OCI-LY1 (cell line): Measurements from ENCODE around the gene RSPH10B.
"Not testable (repeated sequence)": the region's sequence is repeated elsewhere in the genome, so short reads cannot be mapped to it uniquely, and the experiment has no call there.

ENCODE experiments used
- H2AFZ ChIP-seq: fragments of 200-600 bp; sonication (generic), shearing (Covaris generic); 2 replicates; pipeline ENCODE4 v1.6.0; 2014; ENCODE audit warnings: antibody characterized with exemption, mild to moderate bottlenecking, low read length
- H3F3A ChIP-seq: fragments of 200-600 bp; sonication (generic), shearing (Covaris generic); 2 replicates; pipeline ENCODE4 v1.6.0; 2014; ENCODE audit warnings: mild to moderate bottlenecking, antibody characterized with exemption, low read length, moderate library complexity; ENCODE audit not compliant: insufficient read depth
- H3K27ac ChIP-seq: fragments of 200-600 bp; sonication (generic); 2 replicates; pipeline ENCODE4 v1.5.1; 2014; ENCODE audit warnings: low read length, mixed run types, mild to moderate bottlenecking, low read depth; ENCODE audit not compliant: poor library complexity, severe bottlenecking
- H3K27me3 ChIP-seq: fragments of 200-600 bp; sonication (generic); 2 replicates; pipeline ENCODE4 v1.6.0; 2014; ENCODE audit warnings: antibody characterized with exemption, mild to moderate bottlenecking, low read length, moderate library complexity; ENCODE audit not compliant: insufficient read depth
- H3K36me3 ChIP-seq: fragments of 200-600 bp; sonication (generic); 2 replicates; pipeline ENCODE4 v1.6.1; 2014; ENCODE audit warnings: mild to moderate bottlenecking, antibody characterized with exemption, low read length, moderate library complexity, mixed read lengths; ENCODE audit not compliant: insufficient read depth
- H3K4me1 ChIP-seq: fragments of 200-600 bp; sonication (generic); 2 replicates; pipeline ENCODE4 v1.5.1; 2014; ENCODE audit warnings: mild to moderate bottlenecking, low read length, moderate library complexity; ENCODE audit not compliant: insufficient read depth, severe bottlenecking
- H3K4me2 ChIP-seq: fragments of 200-600 bp; sonication (generic), shearing (Covaris generic); 2 replicates; pipeline ENCODE4 v1.6.1; 2014; ENCODE audit warnings: low read length
- H3K4me3 ChIP-seq: fragments of 200-600 bp; sonication (generic); 2 replicates; pipeline ENCODE4 v1.5.1; 2014; ENCODE audit warnings: low read length, low read depth, mild to moderate bottlenecking, mixed read lengths; ENCODE audit not compliant: poor library complexity, severe bottlenecking
- H3K79me2 ChIP-seq: fragments of 200-600 bp; shearing (Covaris generic); 2 replicates; pipeline ENCODE4 v1.6.1; 2016; ENCODE audit warnings: mixed run types, low read length, mixed read lengths; ENCODE audit not compliant: insufficient read depth
- H3K9ac ChIP-seq: fragments of 200-600 bp; sonication (generic), shearing (Covaris generic); 2 replicates; pipeline ENCODE4 v1.6.1; 2014; ENCODE audit warnings: mild to moderate bottlenecking, low read length, mixed read lengths
- H3K9me2 ChIP-seq: fragments of 200-600 bp; sonication (generic), shearing (Covaris generic); 2 replicates; pipeline ENCODE4 v1.6.1; 2014; ENCODE audit warnings: low read depth, mild to moderate bottlenecking, low read length, mixed read lengths
- H3K9me3 ChIP-seq: fragments of 200-600 bp; shearing (Covaris generic); 2 replicates; pipeline ENCODE4 v1.6.1; 2014; ENCODE audit warnings: low read length, mixed read lengths
- H4K20me1 ChIP-seq: fragments of 200-600 bp; sonication (generic), shearing (Covaris generic); 2 replicates; pipeline ENCODE4 v1.6.0; 2016; ENCODE audit warnings: mild to moderate bottlenecking, low read length; ENCODE audit not compliant: insufficient read depth

The RSPH10B gene

DNA sequence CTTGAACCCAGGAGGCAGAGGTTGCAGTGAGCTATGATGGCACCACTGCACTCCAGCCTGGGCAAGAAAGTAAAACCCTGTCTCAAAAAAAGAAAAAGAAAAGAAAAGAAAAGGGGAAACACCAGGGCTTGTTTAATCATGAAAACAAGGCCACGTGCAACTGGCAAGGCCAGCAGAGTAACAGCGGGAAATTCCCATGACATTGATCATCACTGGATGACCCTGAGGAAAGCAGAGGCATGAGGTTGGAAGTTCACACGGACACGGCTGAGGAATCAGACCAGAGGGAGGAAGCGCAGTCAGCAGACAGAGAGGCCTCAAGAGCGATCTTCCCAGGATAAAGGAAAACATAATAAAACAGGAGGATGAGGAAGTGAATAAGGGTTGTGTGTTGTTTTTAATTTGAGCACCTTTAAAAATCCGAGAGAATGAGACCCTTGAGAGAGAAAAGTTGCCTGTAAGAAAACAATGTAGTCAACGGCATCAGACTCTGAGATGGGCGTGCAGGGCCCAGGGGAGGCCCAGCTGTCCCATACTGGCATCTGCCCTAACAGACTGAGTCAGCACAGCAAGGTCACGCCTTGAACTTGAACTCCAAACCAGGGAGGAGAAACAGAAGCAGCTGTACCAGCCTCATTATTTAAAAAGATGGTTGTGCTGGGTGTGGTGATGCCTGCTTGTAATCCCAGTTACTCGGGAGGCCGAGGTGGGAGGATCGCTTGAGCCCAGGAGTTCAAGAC is 38.4 kb downstream of the RSPH10B start:
- not testable (repeated sequence) for H3K9me2 ChIP-seq, H4K20me1 ChIP-seq, H3K9me3 ChIP-seq, H3K9ac ChIP-seq, H3F3A ChIP-seq, H2AFZ ChIP-seq, H3K4me2 ChIP-seq, H3K27ac ChIP-seq, H3K79me2 ChIP-seq, H3K36me3 ChIP-seq, H3K4me3 ChIP-seq, H3K27me3 ChIP-seq, H3K4me1 ChIP-seq

DNA sequence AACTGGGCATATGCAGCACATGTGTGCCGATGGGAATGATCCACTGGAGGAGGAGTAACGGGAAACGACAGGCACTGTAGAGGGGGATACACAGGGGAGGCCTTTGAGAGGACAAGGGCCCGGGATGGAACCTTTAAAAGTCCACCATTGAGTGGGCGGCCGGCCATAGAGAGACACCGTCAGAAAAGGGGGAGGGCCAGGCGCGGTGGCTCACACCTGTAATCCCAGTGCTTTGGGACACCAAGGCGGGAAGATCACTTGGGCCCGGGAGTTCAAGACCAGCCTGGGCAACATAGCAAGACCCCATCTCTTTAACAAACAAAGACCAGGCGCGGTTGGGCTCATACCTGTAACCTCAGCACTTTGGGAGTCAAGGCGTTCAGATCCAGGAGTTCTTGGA is 39.2 kb downstream of the RSPH10B start:
- not testable (repeated sequence) for H3K79me2 ChIP-seq, H3K27me3 ChIP-seq, H3K27ac ChIP-seq, H3K4me3 ChIP-seq, H3F3A ChIP-seq, H3K9me3 ChIP-seq, H3K9me2 ChIP-seq, H2AFZ ChIP-seq, H3K4me2 ChIP-seq, H4K20me1 ChIP-seq, H3K4me1 ChIP-seq, H3K9ac ChIP-seq, H3K36me3 ChIP-seq

DNA sequence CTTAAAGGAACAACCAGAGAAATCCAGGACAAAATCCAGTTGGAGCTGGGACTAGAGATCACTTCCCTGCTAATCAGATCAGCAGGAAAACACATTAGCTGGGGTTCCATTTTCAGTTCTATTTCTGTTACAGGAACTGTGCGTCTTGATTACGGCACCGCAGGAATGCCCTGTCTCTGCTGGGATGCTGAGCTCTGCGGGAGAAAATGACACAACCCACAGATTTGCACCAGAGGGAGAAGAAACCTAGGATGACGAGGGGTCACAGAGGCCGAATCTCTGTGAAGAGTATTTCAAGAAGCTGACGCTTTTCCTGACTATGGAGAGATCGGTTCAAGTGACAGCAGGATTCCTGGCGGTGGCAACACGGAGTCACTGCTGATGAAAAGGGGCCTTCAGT is 40.2 kb downstream of the RSPH10B start:
- not testable (repeated sequence) for H3K27ac ChIP-seq

DNA sequence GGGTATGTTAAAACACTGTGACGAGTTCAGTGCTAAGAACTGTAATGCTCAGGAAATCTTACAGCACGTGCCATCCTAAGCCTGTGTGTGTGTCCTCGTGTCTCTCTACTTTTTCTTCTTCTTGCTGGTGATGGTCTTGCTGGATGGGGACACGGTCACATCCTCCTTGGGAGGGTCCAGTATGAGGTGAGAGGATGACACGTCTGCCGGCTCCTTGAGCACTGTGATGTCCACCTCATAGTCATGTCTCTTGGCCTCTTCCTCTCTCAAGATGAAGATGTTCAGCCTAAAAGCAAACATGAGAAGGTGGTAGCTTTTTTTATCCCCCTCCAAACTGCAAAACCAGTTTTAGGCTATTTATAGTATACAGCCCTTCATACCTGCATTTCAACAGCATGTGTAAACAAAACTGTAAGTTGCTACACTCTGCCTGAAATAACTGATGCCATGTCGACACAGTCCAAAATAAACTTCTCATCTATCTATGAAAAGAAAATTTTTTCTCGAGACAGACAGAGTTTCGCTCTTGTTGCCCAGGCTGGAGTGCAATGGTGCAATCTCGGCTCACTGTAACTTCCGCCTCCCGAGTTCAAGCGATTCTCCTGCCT is 44.1 kb downstream of the RSPH10B start:
- H3K4me1 ChIP-seq: not testable (repeated sequence)

More for the DNA sequence above, 40.2 kb downstream of the RSPH10B start:
- H3K79me2 ChIP-seq, H3K4me1 ChIP-seq, H3K9ac ChIP-seq, H3K27me3 ChIP-seq, H3K9me3 ChIP-seq, H3K9me2 ChIP-seq, H3K4me2 ChIP-seq, H2AFZ ChIP-seq, H3K36me3 ChIP-seq, H3K4me3 ChIP-seq, H4K20me1 ChIP-seq, H3F3A ChIP-seq: not testable (repeated sequence)

DNA sequence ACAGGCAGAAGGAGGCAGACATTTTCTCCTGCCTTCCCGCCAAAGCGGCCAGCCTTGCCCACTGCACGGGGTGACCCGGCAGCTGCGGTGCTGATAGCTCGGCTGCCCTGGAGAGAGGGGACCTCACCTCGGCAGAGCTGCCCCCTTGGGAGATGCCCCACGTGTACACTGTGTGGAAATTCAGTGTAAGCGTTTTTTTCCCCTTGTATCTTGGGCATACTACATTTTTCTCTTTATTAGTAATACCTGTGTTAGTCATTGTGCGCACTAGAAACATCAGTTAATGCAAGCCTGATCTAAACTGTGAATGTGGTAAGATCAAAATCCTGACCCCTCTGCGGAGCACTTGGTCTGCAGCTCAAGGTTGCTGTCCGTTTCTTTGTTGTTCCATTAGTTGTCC is 45.9 kb downstream of the RSPH10B start:
- not testable (repeated sequence) for H3K79me2 ChIP-seq, H3K4me1 ChIP-seq, H2AFZ ChIP-seq, H3K36me3 ChIP-seq, H3K4me3 ChIP-seq, H3K27me3 ChIP-seq, H3K9ac ChIP-seq, H3K9me3 ChIP-seq, H3K27ac ChIP-seq, H3K9me2 ChIP-seq, H3F3A ChIP-seq, H4K20me1 ChIP-seq, H3K4me2 ChIP-seq

More for the DNA sequence above, 44.1 kb downstream of the RSPH10B start:
- H3F3A ChIP-seq, H2AFZ ChIP-seq, H3K27ac ChIP-seq, H3K4me3 ChIP-seq, H3K36me3 ChIP-seq, H3K9me2 ChIP-seq, H3K27me3 ChIP-seq, H3K79me2 ChIP-seq, H3K9ac ChIP-seq, H3K9me3 ChIP-seq, H4K20me1 ChIP-seq, H3K4me2 ChIP-seq: not testable (repeated sequence)

DNA sequence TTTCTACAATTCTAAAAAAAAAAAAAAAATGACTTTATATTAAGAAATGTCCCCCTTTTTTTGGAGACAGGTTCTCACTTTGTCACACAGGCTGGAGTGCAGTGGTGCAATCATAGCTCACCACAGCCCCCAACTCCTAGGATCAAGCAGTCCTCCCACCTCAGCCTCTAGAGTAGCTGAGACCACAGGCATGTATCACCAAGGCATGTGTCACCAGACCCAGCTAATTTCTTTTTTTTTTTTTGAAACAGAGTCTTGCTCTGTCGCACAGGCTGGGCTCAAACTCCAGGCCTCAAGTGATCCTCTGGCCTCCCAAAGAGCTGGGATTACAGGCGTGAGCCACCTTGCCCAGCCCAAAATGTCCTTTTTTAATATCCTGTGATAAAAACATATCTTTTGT is 46.3 kb downstream of the RSPH10B start:
- not testable (repeated sequence) for H3K27ac ChIP-seq, H3K4me3 ChIP-seq

DNA sequence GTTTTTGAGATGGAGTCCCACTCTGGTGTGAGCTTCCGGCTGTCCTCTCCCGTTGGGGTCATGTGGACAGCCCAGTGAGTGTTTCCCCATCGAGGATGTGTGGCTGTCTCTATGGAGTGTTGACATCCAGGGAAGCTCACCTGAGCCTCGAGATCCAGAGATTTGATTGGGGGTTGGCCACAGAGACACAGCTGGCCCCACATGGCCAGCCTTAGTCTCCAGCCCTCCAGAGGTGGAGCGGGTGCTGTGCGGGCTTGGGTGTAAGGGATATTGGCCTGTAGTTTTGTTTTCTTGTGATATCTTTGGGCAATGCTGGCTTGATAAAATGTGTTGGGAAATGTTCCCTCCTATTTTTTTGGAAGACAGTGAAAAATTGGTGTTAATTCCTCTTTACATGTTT is 54.0 kb downstream of the RSPH10B start:
- not testable (repeated sequence) for H2AFZ ChIP-seq, H3K79me2 ChIP-seq, H3K27me3 ChIP-seq

More for the DNA sequence above, 46.3 kb downstream of the RSPH10B start:
- not testable (repeated sequence) for H3K9me3 ChIP-seq, H4K20me1 ChIP-seq, H3F3A ChIP-seq, H3K27me3 ChIP-seq, H2AFZ ChIP-seq, H3K4me2 ChIP-seq, H3K4me1 ChIP-seq, H3K79me2 ChIP-seq, H3K9me2 ChIP-seq, H3K9ac ChIP-seq, H3K36me3 ChIP-seq

More for the DNA sequence above, 54.0 kb downstream of the RSPH10B start:
- H3K9ac ChIP-seq, H3K36me3 ChIP-seq, H3K9me2 ChIP-seq, H3K27ac ChIP-seq, H3K4me1 ChIP-seq, H3K4me2 ChIP-seq, H4K20me1 ChIP-seq, H3K4me3 ChIP-seq, H3F3A ChIP-seq, H3K9me3 ChIP-seq: not testable (repeated sequence)
